Cardiac fibroblast (primary cell): ENCODE data around the gene RPS14.
A peak's percentile ranks its signal among the peaks of the same experiment; 100 is the strongest.

Source experiments
- DNase-seq, 2 donors: peaks; one replicate each; pipeline versions ENCODE4 v3.0.0 to v3.0.0-alpha.2; 2010; ENCODE audit warnings: low read depth in 2 of 2
- H3K4me3 ChIP-seq, 2 donors: replicated peaks in 1 of 2; 1 replicate in 1 of 2; 2 replicates in 1 of 2; pipeline ENCODE4 v1.5.1; 2011; ENCODE audit warnings: low read depth in 2 of 2, low read length in 2 of 2, mild to moderate bottlenecking in 2 of 2, moderate library complexity in 1 of 2
- CTCF ChIP-seq: IDR thresholded peaks from one replicate; pipeline ENCODE4 v1.5.1; 2011; ENCODE audit warnings: low read depth, mild to moderate bottlenecking, low read length, inconsistent platforms

RPS14 gene

GRCh38 chr5:150400316-150401075, 49.0 kb downstream of the RPS14 start:
- H3K4me3 ChIP-seq: no peak overlapping the region
- TF ChIP-seq CTCF: no peak
- no peak for DNase-seq

GRCh38 chr5:150399524-150400211, 49.9 kb downstream of the RPS14 start:
- TF ChIP-seq CTCF: no peak
- no peak for DNase-seq

GRCh38 chr5:150398722-150399523, 50.6 kb downstream of the RPS14 start:
- H3K4me3 ChIP-seq: no peak overlapping the region
- no peak for DNase-seq
- TF ChIP-seq CTCF: peak; percentile 32

More at GRCh38 chr5:150399524-150400211, 49.9 kb downstream of the RPS14 start:
- no peak overlapping the region for H3K4me3 ChIP-seq

- no peak for TF ChIP-seq CTCF
- H3K4me3 ChIP-seq: no peak overlapping the region
- no peak for DNase-seq
Measured at GRCh38 chr5:150397782-150398721, 51.5 kb downstream of the RPS14 start.

- DNase-seq: peak in 1 of 2 donors; percentile 37
- no peak overlapping the region for H3K4me3 ChIP-seq
- no peak for TF ChIP-seq CTCF
Measured at GRCh38 chr5:150397146-150397781, 52.3 kb downstream of the RPS14 start.

- TF ChIP-seq CTCF: no peak
- no peak for DNase-seq
Measured at GRCh38 chr5:150396267-150396666, 53.3 kb downstream of the RPS14 start.

More at GRCh38 chr5:150396267-150396666, 53.3 kb downstream of the RPS14 start:
- H3K4me3 ChIP-seq: no peak overlapping the region
